ENCODE results near the gene RRAGB. TPM values are rescaled to one million over a fixed set of nuclear protein-coding genes. Genes with fewer than 3 reads are reported as not detected.

RRAGB gene
- total RNA-seq, 1 experiment from 2014 or later, result 10.6 TPM

DNA sequence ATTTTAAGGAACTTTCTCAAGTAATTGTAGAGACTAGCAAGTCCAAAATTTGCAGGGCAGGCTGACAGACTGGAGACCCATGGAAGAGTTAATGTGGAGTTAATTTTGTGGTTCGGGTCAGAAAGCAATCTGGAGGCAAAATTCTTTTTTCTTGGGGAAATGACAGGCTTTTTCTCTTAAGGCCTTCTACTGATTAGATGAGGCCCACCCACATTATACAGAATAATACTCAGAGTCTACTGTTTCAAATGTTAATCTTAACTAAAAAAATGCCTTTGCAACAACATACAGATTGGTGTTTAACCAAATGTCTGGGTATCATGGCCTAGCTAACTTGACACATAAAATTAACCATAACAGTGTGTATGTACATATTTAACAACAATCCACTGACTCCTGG is 32.7 kb downstream of the RRAGB start:
- TF ChIP-seq, protein P1, sequence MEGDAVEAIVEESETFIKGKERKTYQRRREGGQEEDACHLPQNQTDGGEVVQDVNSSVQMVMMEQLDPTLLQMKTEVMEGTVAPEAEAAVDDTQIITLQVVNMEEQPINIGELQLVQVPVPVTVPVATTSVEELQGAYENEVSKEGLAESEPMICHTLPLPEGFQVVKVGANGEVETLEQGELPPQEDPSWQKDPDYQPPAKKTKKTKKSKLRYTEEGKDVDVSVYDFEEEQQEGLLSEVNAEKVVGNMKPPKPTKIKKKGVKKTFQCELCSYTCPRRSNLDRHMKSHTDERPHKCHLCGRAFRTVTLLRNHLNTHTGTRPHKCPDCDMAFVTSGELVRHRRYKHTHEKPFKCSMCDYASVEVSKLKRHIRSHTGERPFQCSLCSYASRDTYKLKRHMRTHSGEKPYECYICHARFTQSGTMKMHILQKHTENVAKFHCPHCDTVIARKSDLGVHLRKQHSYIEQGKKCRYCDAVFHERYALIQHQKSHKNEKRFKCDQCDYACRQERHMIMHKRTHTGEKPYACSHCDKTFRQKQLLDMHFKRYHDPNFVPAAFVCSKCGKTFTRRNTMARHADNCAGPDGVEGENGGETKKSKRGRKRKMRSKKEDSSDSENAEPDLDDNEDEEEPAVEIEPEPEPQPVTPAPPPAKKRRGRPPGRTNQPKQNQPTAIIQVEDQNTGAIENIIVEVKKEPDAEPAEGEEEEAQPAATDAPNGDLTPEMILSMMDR (IDR thresholded peaks at IDR 0.05; ENCODE audit: unreplicated experiment), result no peak
- no peak overlapping the region for H3K27ac Mint-ChIP-seq (ENCODE audit: low read depth, unreplicated experiment)
- H3K4me3 Mint-ChIP-seq (ENCODE audit: unreplicated experiment), result no peak overlapping the region
- H3K4me1 Mint-ChIP-seq (ENCODE audit: insufficient read depth, unreplicated experiment), result no peaks in the 10 kb centered on the region
- no peaks in the 10 kb centered on the region for H3K27me3 Mint-ChIP-seq (ENCODE audit: insufficient read depth, unreplicated experiment)
- no peak for DNase-seq (ENCODE audit: unreplicated experiment)
- intact Hi-C loops (cut with micrococcal nuclease), result no loop called here
- no peaks in the 10 kb centered on the region for H3K9me3 Mint-ChIP-seq (ENCODE audit: unreplicated experiment)
- peaks cover 33% of the 10 kb centered on the region for H3K36me3 Mint-ChIP-seq (ENCODE audit: insufficient read depth, unreplicated experiment)
- CTCF ChIA-PET, result no interaction called here
- POLR2A ChIA-PET, result no interaction called here
- BruUV-seq (replicated peaks), result no TSS peak

DNA sequence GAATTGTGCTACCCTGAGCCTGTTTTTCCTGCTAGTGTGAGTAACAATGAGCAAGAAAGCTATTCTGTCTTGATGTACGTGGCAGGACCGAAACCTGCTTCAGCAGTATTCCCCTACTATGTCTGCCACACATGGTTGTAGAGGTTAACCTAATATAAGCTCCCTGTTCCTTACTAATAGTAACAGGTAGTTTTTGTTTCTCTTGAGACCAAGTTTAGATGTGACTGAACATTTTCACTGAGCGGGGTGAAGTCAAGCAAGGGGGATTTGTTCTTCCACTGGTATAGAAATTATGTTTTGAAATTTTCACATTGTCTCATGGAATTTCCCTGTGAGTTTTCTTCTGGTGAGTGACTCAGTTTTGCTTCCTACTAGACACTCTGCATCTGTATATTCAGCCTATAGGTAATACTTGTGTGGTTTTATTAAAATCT is 37.3 kb downstream of the RRAGB start:
- no peak for DNase-seq (ENCODE audit: unreplicated experiment)
- no TSS peak for BruUV-seq (replicated peaks)
- H3K9me3 Mint-ChIP-seq (ENCODE audit: unreplicated experiment), result no peaks in the 10 kb centered on the region
- no peaks in the 10 kb centered on the region for H3K4me1 Mint-ChIP-seq (ENCODE audit: insufficient read depth, unreplicated experiment)
- TF ChIP-seq, protein P1 (IDR thresholded peaks at IDR 0.05; ENCODE audit: unreplicated experiment), result no peak
- intact Hi-C loops (cut with micrococcal nuclease), result no loop called here
- no peak overlapping the region for H3K4me3 Mint-ChIP-seq (ENCODE audit: unreplicated experiment)
- H3K36me3 Mint-ChIP-seq (ENCODE audit: insufficient read depth, unreplicated experiment), result peaks cover 30% of the 10 kb centered on the region
- POLR2A ChIA-PET, result no interaction called here
- CTCF ChIA-PET, result no interaction called here
- no peak overlapping the region for H3K27ac Mint-ChIP-seq (ENCODE audit: low read depth, unreplicated experiment)
- H3K27me3 Mint-ChIP-seq (ENCODE audit: insufficient read depth, unreplicated experiment), result peaks cover 11% of the 10 kb centered on the region

DNA sequence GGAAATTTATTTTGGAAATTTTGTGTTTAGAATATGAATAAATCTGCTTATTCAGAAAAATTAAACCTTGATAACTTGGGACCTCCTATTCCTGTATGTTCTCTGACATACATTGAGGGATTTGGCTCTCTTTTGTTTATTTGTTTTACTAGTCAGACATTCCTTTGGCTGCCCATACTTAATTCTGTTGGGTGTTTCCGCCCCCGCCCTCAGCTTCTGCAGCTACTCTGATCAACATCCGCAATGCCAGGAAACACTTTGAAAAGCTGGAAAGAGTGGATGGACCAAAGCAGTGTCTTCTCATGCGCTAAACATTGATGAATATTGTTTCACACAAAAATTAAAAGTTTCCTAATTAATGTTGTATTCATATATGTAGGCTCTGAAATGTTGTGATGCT is 40.5 kb downstream of the RRAGB start:
- no peak overlapping the region for H3K4me3 Mint-ChIP-seq (ENCODE audit: unreplicated experiment)
- peaks cover 24% of the 10 kb centered on the region for H3K36me3 Mint-ChIP-seq (ENCODE audit: insufficient read depth, unreplicated experiment)
- no peaks in the 10 kb centered on the region for H3K4me1 Mint-ChIP-seq (ENCODE audit: insufficient read depth, unreplicated experiment)
- POLR2A ChIA-PET, result interaction anchor here (1.3 kb wide), 1 partner anchor 8 kb away, joined by 3 read pairs; no protein-coding TSS in a partner anchor
- BruUV-seq (replicated peaks), result no TSS peak
- intact Hi-C loops (cut with micrococcal nuclease), result no loop called here
- CTCF ChIA-PET, result interaction anchor here (0.8 to 1.2 kb wide), 2 partner anchors 19 to 623 kb away, joined by 3 read pairs; no protein-coding TSS in a partner anchor
- peaks cover 11% of the 10 kb centered on the region for H3K27me3 Mint-ChIP-seq (ENCODE audit: insufficient read depth, unreplicated experiment)
- DNase-seq (ENCODE audit: unreplicated experiment), result peak; percentile 52
- TF ChIP-seq, protein P1 (IDR thresholded peaks at IDR 0.05; ENCODE audit: unreplicated experiment), result no peak
- no peaks in the 10 kb centered on the region for H3K9me3 Mint-ChIP-seq (ENCODE audit: unreplicated experiment)
- no peak overlapping the region for H3K27ac Mint-ChIP-seq (ENCODE audit: low read depth, unreplicated experiment)

DNA sequence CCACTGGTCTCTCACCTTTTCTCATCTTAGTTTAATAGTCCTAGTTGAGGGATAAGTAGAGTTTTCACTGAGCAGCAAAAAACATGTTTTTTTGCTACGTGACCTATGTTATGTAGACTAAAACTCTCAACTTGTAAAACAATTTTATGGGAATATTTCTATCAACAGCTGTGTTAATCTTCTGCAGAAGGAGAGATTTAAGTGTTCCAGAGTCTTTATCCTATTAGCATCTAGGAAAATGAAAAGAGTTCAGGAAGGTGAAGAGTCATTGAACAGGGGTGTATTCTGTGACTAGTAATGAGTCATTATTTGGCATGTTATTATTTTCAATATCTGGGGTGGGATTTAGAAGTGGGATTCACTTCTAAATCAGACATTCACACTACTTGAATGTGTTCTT is 41.9 kb downstream of the RRAGB start:
- ChIA-PET POLR2A (no interaction called here), CTCF (no interaction called here)
- TF ChIP-seq, protein P1 (IDR thresholded peaks at IDR 0.05; ENCODE audit: unreplicated experiment), result no peak
- Mint-ChIP-seq H3K4me3 (ENCODE audit: unreplicated experiment) (no peak overlapping the region), H3K27ac (ENCODE audit: low read depth, unreplicated experiment) (no peak overlapping the region), H3K9me3 (ENCODE audit: unreplicated experiment) (no peaks in the 10 kb centered on the region), H3K36me3 (ENCODE audit: insufficient read depth, unreplicated experiment) (peaks cover 13% of the 10 kb centered on the region), H3K27me3 (ENCODE audit: insufficient read depth, unreplicated experiment) (peaks cover 11% of the 10 kb centered on the region), H3K4me1 (ENCODE audit: insufficient read depth, unreplicated experiment) (no peaks in the 10 kb centered on the region)
- no peak for DNase-seq (ENCODE audit: unreplicated experiment)
- no TSS peak for BruUV-seq (replicated peaks)
- intact Hi-C loops (cut with micrococcal nuclease), result no loop called here
